ENCODE measurements around the gene RAB41. TPM values are rescaled to one million over a fixed set of nuclear protein-coding genes. Genes with fewer than 3 reads are reported as not detected.
"Not testable (repeated sequence)": the region's sequence is repeated elsewhere in the genome, so short reads cannot be mapped to it uniquely, and the experiment has no call there.

RAB41 gene
- total RNA-seq, 1 donor from 2014 or later: not detected

GRCh38 chrX:70264784-70265183 is 17.2 kb upstream of the RAB41 start:
- no peak for DNase-seq (ENCODE audit: low spot score)
- no peak for TF ChIP-seq CTCF (IDR thresholded peaks at IDR 0.05; ENCODE audit: unreplicated experiment)
- H3K4me3 Mint-ChIP-seq (ENCODE audit: unreplicated experiment): no peak overlapping the region
- H3K27me3 Mint-ChIP-seq (ENCODE audit: unreplicated experiment): no peaks in the 10 kb centered on the region
- H3K4me1 Mint-ChIP-seq (ENCODE audit: unreplicated experiment): no peaks in the 10 kb centered on the region
- H3K36me3 Mint-ChIP-seq (ENCODE audit: low read depth, unreplicated experiment): no peaks in the 10 kb centered on the region
- no peaks in the 10 kb centered on the region for H3K9me3 Mint-ChIP-seq (ENCODE audit: unreplicated experiment)
- no peak overlapping the region for H3K27ac Mint-ChIP-seq (ENCODE audit: unreplicated experiment)

- H3K9me3 Mint-ChIP-seq (ENCODE audit: unreplicated experiment): no peaks in the 10 kb centered on the region
Observed at GRCh38 chrX:70268034-70268433, 13.9 kb upstream of the RAB41 start, which contains the start of gene ARR3. TSS of gene ARR3 (plus strand) at chrX:70268334. CDS start at chrX:70269386, 1,052 bp downstream.

GRCh38 chrX:70274029-70274428 is 7.9 kb upstream of the RAB41 start:
- not testable (repeated sequence) for H3K9me3 Mint-ChIP-seq (ENCODE audit: unreplicated experiment); H3K4me1 Mint-ChIP-seq (ENCODE audit: unreplicated experiment)

More at GRCh38 chrX:70268034-70268433, 13.9 kb upstream of the RAB41 start, which contains the start of gene ARR3:
- Mint-ChIP-seq H3K27ac (ENCODE audit: unreplicated experiment) (no peak within 1 kb of the TSS), H3K4me1 (ENCODE audit: unreplicated experiment) (no peaks in the 10 kb centered on the region), H3K36me3 (ENCODE audit: low read depth, unreplicated experiment) (no peaks in the 10 kb centered on the region), H3K4me3 (ENCODE audit: unreplicated experiment) (no peak within 1 kb of the TSS), H3K27me3 (ENCODE audit: unreplicated experiment) (no peaks in the 10 kb centered on the region)
- no peak for TF ChIP-seq CTCF (IDR thresholded peaks at IDR 0.05; ENCODE audit: unreplicated experiment)
- DNase-seq (ENCODE audit: low spot score): no peak

GRCh38 chrX:70279081-70279480 is 2.9 kb upstream of the RAB41 start:
- no peaks in the 10 kb centered on the region for H3K4me1 Mint-ChIP-seq (ENCODE audit: unreplicated experiment)
- peaks cover 7% of the 10 kb centered on the region for H3K36me3 Mint-ChIP-seq (ENCODE audit: low read depth, unreplicated experiment)
- H3K27me3 Mint-ChIP-seq (ENCODE audit: unreplicated experiment): no peaks in the 10 kb centered on the region
- H3K9me3 Mint-ChIP-seq (ENCODE audit: unreplicated experiment): no peaks in the 10 kb centered on the region
- DNase-seq (ENCODE audit: low spot score): no peak
- TF ChIP-seq CTCF (IDR thresholded peaks at IDR 0.05; ENCODE audit: unreplicated experiment): no peak
- no peak overlapping the region for H3K4me3 Mint-ChIP-seq (ENCODE audit: unreplicated experiment)
- no peak overlapping the region for H3K27ac Mint-ChIP-seq (ENCODE audit: unreplicated experiment)

More at GRCh38 chrX:70274029-70274428, 7.9 kb upstream of the RAB41 start:
- H3K36me3 Mint-ChIP-seq (ENCODE audit: low read depth, unreplicated experiment); H3K27ac Mint-ChIP-seq (ENCODE audit: unreplicated experiment); H3K27me3 Mint-ChIP-seq (ENCODE audit: unreplicated experiment); H3K4me3 Mint-ChIP-seq (ENCODE audit: unreplicated experiment); DNase-seq (ENCODE audit: low spot score): not testable (repeated sequence)

GRCh38 chrX:70280573-70280972 is 1.4 kb upstream of the RAB41 start:
- Mint-ChIP-seq H3K4me1 (ENCODE audit: unreplicated experiment) (no peaks in the 10 kb centered on the region), H3K27ac (ENCODE audit: unreplicated experiment) (no peak overlapping the region), H3K36me3 (ENCODE audit: low read depth, unreplicated experiment) (peaks cover 7% of the 10 kb centered on the region), H3K27me3 (ENCODE audit: unreplicated experiment) (no peaks in the 10 kb centered on the region), H3K4me3 (ENCODE audit: unreplicated experiment) (no peak overlapping the region), H3K9me3 (ENCODE audit: unreplicated experiment) (no peaks in the 10 kb centered on the region)
- DNase-seq (ENCODE audit: low spot score): no peak
- no peak for TF ChIP-seq CTCF (IDR thresholded peaks at IDR 0.05; ENCODE audit: unreplicated experiment)
